ENCODE results near the gene HDDC2. TPM values are rescaled to one million over a fixed set of nuclear protein-coding genes. Genes with fewer than 3 reads are reported as not detected.

HDDC2 gene
- total RNA-seq, 1 experiment from 2014 or later = 86.1 TPM

- DNase-seq (ENCODE audit: low spot score) = no peak
These were observed 30.1 kb downstream of the HDDC2 start for GRCh38 chr6:125271486-125272159.

- no peak for DNase-seq (ENCODE audit: low spot score)
These were observed 31.4 kb downstream of the HDDC2 start for GRCh38 chr6:125270380-125270779.

GRCh38 chr6:125269328-125269985 lies 32.3 kb downstream of the HDDC2 start:
- no peak for DNase-seq (ENCODE audit: low spot score)

GRCh38 chr6:125268765-125269164 lies 33.0 kb downstream of the HDDC2 start:
- no peak for DNase-seq (ENCODE audit: low spot score)

- DNase-seq (ENCODE audit: low spot score) = peak; percentile 10
These were observed 33.8 kb downstream of the HDDC2 start for GRCh38 chr6:125267806-125268523.

- DNase-seq (ENCODE audit: low spot score) = no peak
These were observed 37.3 kb downstream of the HDDC2 start for GRCh38 chr6:125264476-125264875.

GRCh38 chr6:125262016-125263013 lies 39.5 kb downstream of the HDDC2 start:
- no peak for DNase-seq (ENCODE audit: low spot score)

GRCh38 chr6:125259354-125259736 lies 42.4 kb downstream of the HDDC2 start:
- no peak for DNase-seq (ENCODE audit: low spot score)

GRCh38 chr6:125258651-125259353 lies 43.0 kb downstream of the HDDC2 start:
- DNase-seq (ENCODE audit: low spot score) = no peak

GRCh38 chr6:125257351-125257750 lies 44.4 kb downstream of the HDDC2 start:
- no peak for DNase-seq (ENCODE audit: low spot score)

GRCh38 chr6:125255201-125255600 lies 46.6 kb downstream of the HDDC2 start:
- DNase-seq (ENCODE audit: low spot score) = no peak

GRCh38 chr6:125254321-125254720 lies 47.4 kb downstream of the HDDC2 start:
- no peak for DNase-seq (ENCODE audit: low spot score)

GRCh38 chr6:125253881-125254280 lies 47.9 kb downstream of the HDDC2 start:
- DNase-seq (ENCODE audit: low spot score) = no peak

- no peak for DNase-seq (ENCODE audit: low spot score)
These were observed 48.9 kb downstream of the HDDC2 start for GRCh38 chr6:125252891-125253290.

GRCh38 chr6:125251516-125252220 lies 50.1 kb downstream of the HDDC2 start:
- no peak for DNase-seq (ENCODE audit: low spot score)

GRCh38 chr6:125250511-125250910 lies 51.3 kb downstream of the HDDC2 start:
- DNase-seq (ENCODE audit: low spot score) = no peak

GRCh38 chr6:125248136-125248535 lies 53.6 kb downstream of the HDDC2 start:
- no peak for DNase-seq (ENCODE audit: low spot score)

- DNase-seq (ENCODE audit: low spot score) = no peak
These were observed 55.2 kb downstream of the HDDC2 start for GRCh38 chr6:125246566-125246965.

- no peak for DNase-seq (ENCODE audit: low spot score)
These were observed 56.1 kb downstream of the HDDC2 start for GRCh38 chr6:125245523-125246264.

GRCh38 chr6:125245109-125245508 lies 56.7 kb downstream of the HDDC2 start:
- no peak for DNase-seq (ENCODE audit: low spot score)

Data from H4 (cell line).